ENCODE data around the gene CGB3.
A peak's percentile ranks its signal among the peaks of the same experiment; 100 is the strongest.
"Not testable (repeated sequence)": the region's sequence is repeated elsewhere in the genome, so short reads cannot be mapped to it uniquely, and the experiment has no call there.

CGB3 gene

GRCh38 chr19:49024233-49024632 is at the start of gene CGB3:
TSS of gene CGB3 (minus strand) at chr19:49024333. CDS start at chr19:49023971, 362 bp downstream.
- DNase-seq, result not testable (repeated sequence)

GRCh38 chr19:49071860-49072547 is 47.9 kb upstream of the CGB3 start:
- no peak for DNase-seq

- no peak for DNase-seq
Observed at GRCh38 chr19:49070416-49070815, 46.3 kb upstream of the CGB3 start.

- no peak for DNase-seq
Observed at GRCh38 chr19:49069026-49069425, 44.9 kb upstream of the CGB3 start.

- DNase-seq, result no peak
Observed at GRCh38 chr19:49067554-49067953, 43.4 kb upstream of the CGB3 start.

GRCh38 chr19:49065905-49066512 is 41.9 kb upstream of the CGB3 start:
- no peak for DNase-seq

- no peak for DNase-seq
Observed at GRCh38 chr19:49064768-49065611, 40.9 kb upstream of the CGB3 start, which contains the start of gene NTF4. TSS of gene NTF4 (minus strand) at chr19:49064818. CDS start at chr19:49061997, 2,821 bp downstream.

GRCh38 chr19:49064029-49064629 is 40.0 kb upstream of the CGB3 start:
- no peak for DNase-seq

GRCh38 chr19:49061445-49061844 is 37.3 kb upstream of the CGB3 start:
- DNase-seq, result no peak

- DNase-seq, result no peak
Observed at GRCh38 chr19:49061000-49061399, 36.9 kb upstream of the CGB3 start.

- no peak for DNase-seq
Observed at GRCh38 chr19:49059053-49059452, 34.9 kb upstream of the CGB3 start.

- DNase-seq, result no peak
Observed at GRCh38 chr19:49058562-49058961, 34.4 kb upstream of the CGB3 start.

- peak; percentile 72 for DNase-seq
Observed at GRCh38 chr19:49057636-49058234, 33.6 kb upstream of the CGB3 start, which contains the start of gene CGB7. TSS of gene CGB7 (minus strand) at chr19:49057749. CDS start at chr19:49055375, 2,374 bp downstream.

- not testable (repeated sequence) for DNase-seq
Observed at GRCh38 chr19:49056902-49057596, 32.9 kb upstream of the CGB3 start.

GRCh38 chr19:49056101-49056901 is 32.2 kb upstream of the CGB3 start:
- peak; percentile 84 for DNase-seq

GRCh38 chr19:49050376-49051033 is 26.4 kb upstream of the CGB3 start:
- DNase-seq, result not testable (repeated sequence)

- DNase-seq, result not testable (repeated sequence)
Observed at GRCh38 chr19:49049834-49050233, 25.7 kb upstream of the CGB3 start.

GRCh38 chr19:49049011-49049410 is 24.9 kb upstream of the CGB3 start, which contains the start of gene CGB8:
TSS of gene CGB8 (minus strand) at chr19:49049111. CDS start at chr19:49048739, 372 bp downstream.
- not testable (repeated sequence) for DNase-seq

GRCh38 chr19:49043548-49043947 is 19.4 kb upstream of the CGB3 start, which contains the start of gene CGB5:
TSS of gene CGB5 (plus strand) at chr19:49043848. CDS start at chr19:49044210, 362 bp downstream.
- not testable (repeated sequence) for DNase-seq

GRCh38 chr19:49042666-49043065 is 18.5 kb upstream of the CGB3 start:
- DNase-seq, result not testable (repeated sequence)

Measured in activated CD8-positive, alpha-beta memory T cell treated with anti-CD3 and anti-CD28 coated beads for 24 hours (primary cell).